IPS-20b (cell line): ENCODE measurements around the gene PRMT5.

Source experiments
- H3K27ac ChIP-seq: one replicate; pipeline ENCODE4 v1.5.1; 2013; ENCODE audit warnings: low read length
- H3K27me3 ChIP-seq: 2 replicates; pipeline ENCODE4 v1.6.1; 2013; ENCODE audit warnings: mild to moderate bottlenecking, low read length, inconsistent platforms; ENCODE audit not compliant: insufficient read depth
- H3K36me3 ChIP-seq: 2 replicates; pipeline ENCODE4 v1.6.1; 2013; ENCODE audit warnings: low read depth, mild to moderate bottlenecking, inconsistent platforms, low read length, moderate library complexity; ENCODE audit not compliant: insufficient read depth
- H3K4me1 ChIP-seq: 2 replicates; pipeline ENCODE4 v1.6.1; 2013; ENCODE audit warnings: mild to moderate bottlenecking, control low read depth, inconsistent platforms, low read length, moderate library complexity; ENCODE audit not compliant: insufficient read depth
- H3K4me3 ChIP-seq: 2 replicates; pipeline ENCODE4 v1.5.1; 2013; ENCODE audit warnings: mild to moderate bottlenecking, low read length, inconsistent platforms
- H3K9ac ChIP-seq: 2 replicates; pipeline ENCODE4 v1.6.1; 2013; ENCODE audit warnings: low read depth, mild to moderate bottlenecking, inconsistent platforms, low read length, moderate library complexity
- H3K9me3 ChIP-seq: 2 replicates; pipeline ENCODE4 v1.6.1; 2013; ENCODE audit warnings: mild to moderate bottlenecking, low read depth, low read length, inconsistent platforms; ENCODE audit not compliant: insufficient read depth

PRMT5 gene

GRCh38 chr14:22929104-22929960 is at the start of gene PRMT5:
PRMT5 (minus strand) TSS chr14:22929376; CDS start chr14:22929361, 15 bp downstream.
- Histone ChIP-seq H3K36me3 (peaks cover 32% of the 10 kb centered on the region), H3K27ac (peak within 1 kb of the TSS; percentile 65), H3K9me3 (no peaks in the 10 kb centered on the region), H3K9ac (peak within 1 kb of the TSS; percentile 90), H3K4me3 (peak within 1 kb of the TSS; percentile 94), H3K4me1 (no peaks in the 10 kb centered on the region), H3K27me3 (no peaks in the 10 kb centered on the region)

DNA sequence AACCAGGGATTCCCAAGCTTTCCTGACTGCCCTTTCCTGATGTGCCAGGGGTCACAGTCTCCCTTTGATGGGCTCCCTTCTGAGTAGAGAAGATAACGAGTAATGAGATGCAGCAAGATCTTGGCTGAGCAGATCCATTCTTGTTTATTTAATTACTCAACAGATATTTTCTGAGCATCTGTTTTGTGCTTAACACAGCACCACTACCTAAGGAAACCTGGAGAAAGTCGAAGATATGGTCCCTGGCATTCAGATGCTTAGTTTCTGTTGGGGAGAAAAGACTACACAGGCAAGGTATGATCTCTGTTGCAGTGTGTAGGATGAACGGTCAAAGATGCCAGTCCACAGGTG is 49.3 kb upstream of the PRMT5 start:
- peak overlapping the region; percentile 86; the same call in 1 of the 2 replicates for H3K4me3 ChIP-seq
- no peaks in the 10 kb centered on the region for H3K9me3 ChIP-seq
- H3K27me3 ChIP-seq, result peaks cover 26% of the 10 kb centered on the region
- peak overlapping the region; percentile 73 for H3K27ac ChIP-seq
- H3K36me3 ChIP-seq, result peaks cover 47% of the 10 kb centered on the region
- H3K9ac ChIP-seq, result peak overlapping the region; percentile 72; the same call in 1 of the 2 replicates
- peaks cover 39% of the 10 kb centered on the region for H3K4me1 ChIP-seq

GRCh38 chr14:22977684-22978486 is 48.7 kb upstream of the PRMT5 start:
- Histone ChIP-seq H3K4me3 (peak overlapping the region; percentile 86), H3K4me1 (peaks cover 36% of the 10 kb centered on the region), H3K36me3 (peaks cover 53% of the 10 kb centered on the region), H3K27me3 (peaks cover 22% of the 10 kb centered on the region), H3K9ac (peak overlapping the region; percentile 75; the same call in 1 of the 2 replicates), H3K27ac (peak overlapping the region; percentile 73), H3K9me3 (no peaks in the 10 kb centered on the region)

DNA sequence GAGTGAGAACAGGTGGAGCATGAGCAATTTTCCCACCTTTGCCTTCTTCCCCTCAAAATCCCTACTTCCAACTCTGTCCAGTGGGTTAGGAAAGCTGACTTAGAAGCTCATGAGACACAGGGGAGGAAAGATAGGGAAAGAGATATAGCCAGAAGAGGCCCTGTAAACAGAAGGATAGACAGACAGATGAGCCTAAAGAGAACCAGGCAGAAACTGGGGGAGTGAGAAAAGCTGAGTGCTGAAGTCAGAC is 48.2 kb upstream of the PRMT5 start:
- Histone ChIP-seq H3K27me3 (peaks cover 22% of the 10 kb centered on the region), H3K4me1 (peaks cover 36% of the 10 kb centered on the region), H3K9me3 (no peaks in the 10 kb centered on the region), H3K27ac (peak overlapping the region; percentile 14), H3K4me3 (peak overlapping the region; percentile 21), H3K9ac (peak overlapping the region; percentile 75; the same call in 1 of the 2 replicates), H3K36me3 (peaks cover 58% of the 10 kb centered on the region)

GRCh38 chr14:22976620-22977433 is 47.7 kb upstream of the PRMT5 start:
- Histone ChIP-seq H3K27me3 (peaks cover 20% of the 10 kb centered on the region), H3K36me3 (peaks cover 63% of the 10 kb centered on the region), H3K9me3 (no peaks in the 10 kb centered on the region), H3K27ac (peak overlapping the region; percentile 14), H3K9ac (peak overlapping the region; percentile 75; the same call in 1 of the 2 replicates), H3K4me1 (peaks cover 36% of the 10 kb centered on the region), H3K4me3 (peak overlapping the region; percentile 21)

GRCh38 chr14:22974530-22975313 is 45.5 kb upstream of the PRMT5 start:
- Histone ChIP-seq H3K27ac (no peak overlapping the region), H3K9me3 (no peaks in the 10 kb centered on the region), H3K36me3 (peaks cover 72% of the 10 kb centered on the region), H3K9ac (no peak overlapping the region), H3K4me3 (no peak overlapping the region), H3K27me3 (peaks cover 2% of the 10 kb centered on the region; the same call in 1 of the 2 replicates), H3K4me1 (peaks cover 30% of the 10 kb centered on the region)

GRCh38 chr14:22973217-22974032 is 44.2 kb upstream of the PRMT5 start:
- Histone ChIP-seq H3K9ac (no peak overlapping the region), H3K27me3 (no peaks in the 10 kb centered on the region), H3K36me3 (peaks cover 73% of the 10 kb centered on the region), H3K9me3 (no peaks in the 10 kb centered on the region), H3K4me1 (peaks cover 18% of the 10 kb centered on the region), H3K27ac (no peak overlapping the region), H3K4me3 (no peak overlapping the region)

DNA sequence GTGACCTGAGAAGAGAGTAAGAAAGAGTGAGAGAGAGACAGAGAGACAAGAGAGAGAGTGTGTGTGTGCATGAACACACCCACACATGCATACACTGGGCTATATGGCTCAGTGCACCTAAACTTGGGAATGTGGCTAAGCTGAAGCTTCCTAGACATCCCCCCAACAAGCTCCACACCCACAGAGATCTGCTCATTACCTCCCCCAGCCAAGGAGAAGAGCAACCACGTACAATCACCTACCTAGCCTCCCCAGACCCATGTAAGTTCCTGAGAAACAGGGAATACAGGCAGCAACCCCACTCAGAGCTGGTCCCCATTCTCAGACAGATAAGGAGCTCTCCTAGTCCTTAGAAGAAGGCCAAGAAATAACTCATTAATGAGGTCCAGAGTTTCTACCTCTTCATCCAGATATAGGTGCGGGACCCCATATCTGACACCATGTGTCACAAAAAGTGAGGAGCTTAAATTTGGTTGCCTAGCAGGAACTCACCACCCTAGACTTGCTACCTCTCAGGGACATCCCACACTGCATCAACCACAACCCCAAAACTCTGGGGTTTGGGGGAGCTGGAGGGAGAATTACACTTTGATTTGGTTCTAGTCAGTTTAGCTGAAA is 43.2 kb upstream of the PRMT5 start:
- Histone ChIP-seq H3K36me3 (peaks cover 68% of the 10 kb centered on the region), H3K4me1 (peaks cover 12% of the 10 kb centered on the region), H3K4me3 (no peak overlapping the region), H3K27ac (no peak overlapping the region), H3K9ac (no peak overlapping the region), H3K27me3 (no peaks in the 10 kb centered on the region), H3K9me3 (no peaks in the 10 kb centered on the region)

DNA sequence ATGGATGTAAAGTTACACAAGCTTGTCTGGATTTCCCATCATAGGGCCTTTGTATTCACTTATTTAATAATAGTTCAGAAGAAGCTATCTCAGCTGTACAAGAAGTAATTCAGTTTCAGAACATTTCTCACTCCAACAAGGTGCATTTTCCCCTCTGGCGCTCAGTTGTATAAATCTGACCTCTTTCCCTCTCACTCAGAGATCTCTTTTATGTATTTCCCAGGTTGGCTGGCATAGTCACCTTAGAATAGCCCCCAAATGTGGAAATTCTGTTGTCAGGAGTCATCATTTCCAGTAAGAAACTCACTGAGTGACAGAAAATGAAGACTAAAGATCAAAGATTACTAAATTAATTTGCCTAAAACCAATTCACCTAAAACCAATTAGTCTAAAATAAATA is 42.0 kb upstream of the PRMT5 start:
- Histone ChIP-seq H3K9me3 (no peaks in the 10 kb centered on the region), H3K27ac (no peak overlapping the region), H3K9ac (no peak overlapping the region), H3K27me3 (no peaks in the 10 kb centered on the region), H3K36me3 (peaks cover 56% of the 10 kb centered on the region), H3K4me3 (no peak overlapping the region), H3K4me1 (no peaks in the 10 kb centered on the region)

DNA sequence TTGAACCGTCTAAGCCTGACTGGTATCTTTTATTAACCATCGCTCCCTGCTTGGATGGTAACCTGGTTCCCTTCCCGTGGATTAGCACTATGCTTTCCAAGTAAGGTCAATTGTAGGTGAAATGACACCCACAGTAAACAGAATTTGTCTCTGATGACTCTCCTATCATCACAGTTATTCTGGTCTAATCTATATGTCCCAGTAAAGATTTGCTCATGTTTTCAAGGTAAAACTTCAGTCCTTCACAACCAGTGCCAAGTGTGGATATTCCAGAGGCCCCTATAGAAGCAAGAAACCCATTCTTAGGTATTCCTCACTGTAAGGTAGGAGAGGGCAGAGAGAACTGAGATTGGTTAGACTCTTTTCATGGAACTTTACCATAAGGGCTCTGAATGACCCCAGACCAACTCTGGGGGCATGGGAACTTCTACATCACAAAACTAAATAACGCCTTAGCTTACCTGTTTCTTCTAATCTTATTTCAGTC is 37.6 kb upstream of the PRMT5 start:
- no peaks in the 10 kb centered on the region for H3K4me1 ChIP-seq
- no peak overlapping the region for H3K27ac ChIP-seq
- H3K27me3 ChIP-seq, result no peaks in the 10 kb centered on the region
- H3K36me3 ChIP-seq, result peaks cover 16% of the 10 kb centered on the region
- no peaks in the 10 kb centered on the region for H3K9me3 ChIP-seq
- no peak overlapping the region for H3K9ac ChIP-seq
- no peak overlapping the region for H3K4me3 ChIP-seq
